ENCODE results near the gene PDCD4.

The PDCD4 gene

GRCh38 chr10:110927461-110927860 lies 55.7 kb downstream of the PDCD4 start:
- Histone ChIP-seq H3K14ac (ENCODE audit: low read length in 2 of 2) (no peak overlapping the region), H2BK12ac (ENCODE audit: low read length in 2 of 2) (no peak overlapping the region), H2BK15ac (ENCODE audit: low read depth, poor library complexity, severe bottlenecking) (no peak overlapping the region), H3K27ac (ENCODE audit: low read length, poor library complexity, severe bottlenecking) (no peak overlapping the region), H3K27me3 (ENCODE audit: control insufficient read depth in 1 of 2, insufficient read depth in 1 of 2, low read length in 2 of 2) (no peaks in the 10 kb centered on the region), H3K9me3 (ENCODE audit: control insufficient read depth, low read length) (no peaks in the 10 kb centered on the region), H3K18ac (ENCODE audit: low read depth in 1 of 2, low read length in 2 of 2) (no peak overlapping the region), H2AK5ac (ENCODE audit: low read length, severe bottlenecking) (no peak overlapping the region), H2BK120ac (ENCODE audit: low read depth, low read length) (no peak overlapping the region), H3K4me3 (ENCODE audit: insufficient read depth in 1 of 2, low read depth in 1 of 2, low read length in 2 of 2) (no peak overlapping the region), H2AFZ (ENCODE audit: low read depth, low read length) (no peak overlapping the region), H3K4ac (ENCODE audit: low read depth in 1 of 2, low read length in 2 of 2) (no peak overlapping the region), H3K4me2 (ENCODE audit: low read length, poor library complexity, severe bottlenecking) (no peak overlapping the region), H3K79me1 (replicated peaks; ENCODE audit: low read length, poor library complexity, severe bottlenecking) (peaks cover 1% of the 10 kb centered on the region), H4K8ac (ENCODE audit: low read length) (no peak overlapping the region), H3K9ac (ENCODE audit: low read length) (no peak overlapping the region), H3K36me3 (ENCODE audit: control insufficient read depth in 1 of 2, insufficient read depth in 2 of 2, low read depth in 1 of 2, low read length in 2 of 2) (no peaks in the 10 kb centered on the region), H3K23ac (ENCODE audit: low read length in 2 of 2) (no peak overlapping the region), H4K91ac (ENCODE audit: low read length) (no peak overlapping the region), H3K4me1 (ENCODE audit: control insufficient read depth, insufficient read depth, low read depth, low read length) (peaks cover 2% of the 10 kb centered on the region), H2BK5ac (ENCODE audit: low read depth, low read length, poor library complexity, severe bottlenecking) (no peak overlapping the region)
- 96% methylated on average over 2 of the region's 2 CpGs for WGBS
- DNase-seq: no peak

GRCh38 chr10:110931769-110932381 lies 60.1 kb downstream of the PDCD4 start:
- Histone ChIP-seq H2AK5ac (ENCODE audit: low read length, severe bottlenecking) (no peak overlapping the region), H3K9me3 (ENCODE audit: control insufficient read depth, low read length) (no peaks in the 10 kb centered on the region), H3K4me3 (ENCODE audit: insufficient read depth in 1 of 2, low read depth in 1 of 2, low read length in 2 of 2) (no peak overlapping the region), H2BK15ac (ENCODE audit: low read depth, poor library complexity, severe bottlenecking) (no peak overlapping the region), H4K91ac (ENCODE audit: low read length) (no peak overlapping the region), H3K27ac (ENCODE audit: low read length, poor library complexity, severe bottlenecking) (no peak overlapping the region), H2AFZ (ENCODE audit: low read depth, low read length) (no peak overlapping the region), H2BK120ac (ENCODE audit: low read depth, low read length) (no peak overlapping the region), H3K23ac (ENCODE audit: low read length in 2 of 2) (no peak overlapping the region), H3K14ac (ENCODE audit: low read length in 2 of 2) (no peak overlapping the region), H3K4ac (ENCODE audit: low read depth in 1 of 2, low read length in 2 of 2) (no peak overlapping the region), H3K79me1 (replicated peaks; ENCODE audit: low read length, poor library complexity, severe bottlenecking) (peaks cover 5% of the 10 kb centered on the region), H3K27me3 (ENCODE audit: control insufficient read depth in 1 of 2, insufficient read depth in 1 of 2, low read length in 2 of 2) (no peaks in the 10 kb centered on the region), H3K4me2 (ENCODE audit: low read length, poor library complexity, severe bottlenecking) (no peak overlapping the region), H3K18ac (ENCODE audit: low read depth in 1 of 2, low read length in 2 of 2) (no peak overlapping the region), H3K36me3 (ENCODE audit: control insufficient read depth in 1 of 2, insufficient read depth in 2 of 2, low read depth in 1 of 2, low read length in 2 of 2) (peaks cover 0 to 4% of the 10 kb centered on the region in 2 experiments), H3K9ac (ENCODE audit: low read length) (no peak overlapping the region), H4K8ac (ENCODE audit: low read length) (no peak overlapping the region), H2BK12ac (ENCODE audit: low read length in 2 of 2) (no peak overlapping the region), H3K4me1 (ENCODE audit: control insufficient read depth, insufficient read depth, low read depth, low read length) (peaks cover 3% of the 10 kb centered on the region), H2BK5ac (ENCODE audit: low read depth, low read length, poor library complexity, severe bottlenecking) (no peak overlapping the region)
- 86% methylated on average over 1 of the region's 1 CpG for WGBS
- DNase-seq: peak; percentile 25

- Histone ChIP-seq H2BK12ac (ENCODE audit: low read length in 2 of 2) (no peak overlapping the region), H4K8ac (ENCODE audit: low read length) (no peak overlapping the region), H2BK5ac (ENCODE audit: low read depth, low read length, poor library complexity, severe bottlenecking) (no peak overlapping the region), H3K9ac (ENCODE audit: low read length) (no peak overlapping the region), H3K4me3 (ENCODE audit: insufficient read depth in 1 of 2, low read depth in 1 of 2, low read length in 2 of 2) (no peak overlapping the region), H3K79me1 (replicated peaks; ENCODE audit: low read length, poor library complexity, severe bottlenecking) (peaks cover 6% of the 10 kb centered on the region), H3K14ac (ENCODE audit: low read length in 2 of 2) (no peak overlapping the region), H3K36me3 (ENCODE audit: control insufficient read depth in 1 of 2, insufficient read depth in 2 of 2, low read depth in 1 of 2, low read length in 2 of 2) (peaks cover 6% of the 10 kb centered on the region in 2 experiments), H2BK120ac (ENCODE audit: low read depth, low read length) (no peak overlapping the region), H3K27me3 (ENCODE audit: control insufficient read depth in 1 of 2, insufficient read depth in 1 of 2, low read length in 2 of 2) (no peaks in the 10 kb centered on the region), H3K18ac (ENCODE audit: low read depth in 1 of 2, low read length in 2 of 2) (no peak overlapping the region), H2AK5ac (ENCODE audit: low read length, severe bottlenecking) (no peak overlapping the region), H3K27ac (ENCODE audit: low read length, poor library complexity, severe bottlenecking) (no peak overlapping the region), H3K4ac (ENCODE audit: low read depth in 1 of 2, low read length in 2 of 2) (no peak overlapping the region), H3K4me1 (ENCODE audit: control insufficient read depth, insufficient read depth, low read depth, low read length) (peaks cover 3% of the 10 kb centered on the region), H3K23ac (ENCODE audit: low read length in 2 of 2) (no peak overlapping the region), H3K4me2 (ENCODE audit: low read length, poor library complexity, severe bottlenecking) (no peak overlapping the region), H2AFZ (ENCODE audit: low read depth, low read length) (no peak overlapping the region), H2BK15ac (ENCODE audit: low read depth, poor library complexity, severe bottlenecking) (no peak overlapping the region), H4K91ac (ENCODE audit: low read length) (no peak overlapping the region), H3K9me3 (ENCODE audit: control insufficient read depth, low read length) (no peaks in the 10 kb centered on the region)
- no CpG with 5 or more reads among the region's 1 CpG for WGBS
- no peak for DNase-seq
These were observed 60.9 kb downstream of the PDCD4 start for GRCh38 chr10:110932505-110933180.

DNA sequence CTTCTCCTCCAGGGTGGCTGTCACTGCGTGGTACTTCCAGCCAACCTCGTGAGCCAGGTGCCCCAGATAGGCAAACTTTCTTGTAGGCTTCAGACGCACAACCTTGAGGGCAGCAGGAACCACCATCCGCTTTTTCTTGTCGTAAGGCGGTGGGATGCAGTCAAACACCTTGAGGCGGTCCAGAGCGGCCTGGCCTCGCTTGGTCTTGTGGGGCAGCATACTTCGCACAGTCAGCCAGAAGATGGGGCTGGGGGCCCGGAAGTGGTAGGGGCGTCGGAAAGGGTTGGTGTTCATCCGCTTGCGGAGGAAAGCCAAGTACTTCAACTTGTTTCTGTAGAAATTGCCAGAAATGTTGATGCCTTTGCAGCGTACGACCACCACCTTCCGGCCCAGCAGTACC lies 65.0 kb downstream of the PDCD4 start:
- H4K8ac ChIP-seq (ENCODE audit: low read length): no peak overlapping the region
- H3K9me3 ChIP-seq (ENCODE audit: control insufficient read depth, low read length): no peaks in the 10 kb centered on the region
- H3K4me1 ChIP-seq (ENCODE audit: control insufficient read depth, insufficient read depth, low read depth, low read length): peaks cover 1% of the 10 kb centered on the region
- no peak overlapping the region for H2BK15ac ChIP-seq (ENCODE audit: low read depth, poor library complexity, severe bottlenecking)
- no peaks in the 10 kb centered on the region for H3K27me3 ChIP-seq (ENCODE audit: control insufficient read depth in 1 of 2, insufficient read depth in 1 of 2, low read length in 2 of 2)
- H3K14ac ChIP-seq (ENCODE audit: low read length in 2 of 2): no peak overlapping the region
- no peak overlapping the region for H2AK5ac ChIP-seq (ENCODE audit: low read length, severe bottlenecking)
- no peak overlapping the region for H4K91ac ChIP-seq (ENCODE audit: low read length)
- no peak overlapping the region for H3K4me2 ChIP-seq (ENCODE audit: low read length, poor library complexity, severe bottlenecking)
- no peak overlapping the region for H3K23ac ChIP-seq (ENCODE audit: low read length in 2 of 2)
- peaks cover 6% of the 10 kb centered on the region in 2 experiments for H3K36me3 ChIP-seq (ENCODE audit: control insufficient read depth in 1 of 2, insufficient read depth in 2 of 2, low read depth in 1 of 2, low read length in 2 of 2)
- no peak overlapping the region for H3K18ac ChIP-seq (ENCODE audit: low read depth in 1 of 2, low read length in 2 of 2)
- no peak overlapping the region for H2BK5ac ChIP-seq (ENCODE audit: low read depth, low read length, poor library complexity, severe bottlenecking)
- H3K79me1 ChIP-seq (replicated peaks; ENCODE audit: low read length, poor library complexity, severe bottlenecking): peaks cover 8% of the 10 kb centered on the region
- H2AFZ ChIP-seq (ENCODE audit: low read depth, low read length): no peak overlapping the region
- no peak for DNase-seq
- no peak overlapping the region for H3K9ac ChIP-seq (ENCODE audit: low read length)
- H2BK120ac ChIP-seq (ENCODE audit: low read depth, low read length): no peak overlapping the region
- H3K27ac ChIP-seq (ENCODE audit: low read length, poor library complexity, severe bottlenecking): no peak overlapping the region
- WGBS: 99% methylated on average over 18 of the region's 18 CpGs
- H3K4me3 ChIP-seq (ENCODE audit: insufficient read depth in 1 of 2, low read depth in 1 of 2, low read length in 2 of 2): no peak overlapping the region
- H3K4ac ChIP-seq (ENCODE audit: low read depth in 1 of 2, low read length in 2 of 2): no peak overlapping the region
- no peak overlapping the region for H2BK12ac ChIP-seq (ENCODE audit: low read length in 2 of 2)

Measured in mesenchymal stem cell (in vitro differentiated cells and primary cell).